HG03175 (cell line): ENCODE data around the gene HAPLN2.
"Not testable (repeated sequence)": the region's sequence is repeated elsewhere in the genome, so short reads cannot be mapped to it uniquely, and the experiment has no call there.

ENCODE experiments used
- ATAC-seq: cut with Tn5 transposase; IDR thresholded peaks from one replicate; pipeline ENCODE4 v1.9.1; 2021; ENCODE audit warnings: mild to moderate bottlenecking, moderate library complexity; ENCODE audit not compliant: unreplicated experiment

Gene HAPLN2

DNA sequence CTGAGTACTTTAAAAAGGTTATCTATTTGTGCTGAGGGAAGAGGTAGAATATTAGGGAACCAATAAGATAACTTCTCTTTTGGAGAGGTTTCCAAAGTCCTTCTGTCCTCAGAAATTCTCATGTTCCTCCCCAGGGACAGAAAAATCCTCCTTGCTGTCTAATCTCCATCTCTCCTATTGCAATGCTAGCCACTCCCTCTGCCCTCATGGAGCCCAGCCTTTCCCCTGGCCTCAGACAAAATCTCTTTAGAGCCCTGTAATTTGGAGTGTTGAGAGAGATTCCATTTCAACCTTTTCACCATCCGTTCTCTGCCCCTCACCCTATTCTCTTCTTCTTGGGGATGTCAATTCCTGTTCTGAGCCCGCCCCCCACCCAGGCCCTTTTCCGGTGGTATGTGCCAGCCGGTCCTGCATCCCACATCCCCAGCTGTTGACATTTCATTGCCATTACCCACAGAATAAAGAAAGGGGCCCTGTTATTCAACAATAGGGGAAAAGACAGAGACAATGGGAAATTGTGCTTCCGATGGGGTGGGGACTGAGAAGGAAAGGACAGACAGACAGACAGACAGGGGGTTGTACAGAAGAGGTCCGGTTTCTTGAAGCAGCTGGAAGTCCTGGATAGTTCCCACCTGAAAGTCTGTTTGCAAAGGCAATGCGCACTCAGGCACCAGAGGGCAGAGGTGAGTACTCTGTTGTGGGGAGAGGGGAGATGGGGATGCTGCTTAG lies at the start of gene HAPLN2:
Gene HAPLN2, plus strand, starts transcription at position 563 of the 729 bp plus-strand sequence. CDS start 4,076 bp downstream, outside the sequence.
- ATAC-seq = no peak

- ATAC-seq = no peak
These were observed 47.9 kb upstream of the HAPLN2 start for GRCh38 chr1:156571261-156571852.

GRCh38 chr1:156571919-156572662 lies 47.1 kb upstream of the HAPLN2 start, which contains the start of gene IQGAP3:
IQGAP3 (minus strand) TSS chr1:156572565; CDS start chr1:156572529, 36 bp downstream.
- ATAC-seq = peak; percentile 74

DNA sequence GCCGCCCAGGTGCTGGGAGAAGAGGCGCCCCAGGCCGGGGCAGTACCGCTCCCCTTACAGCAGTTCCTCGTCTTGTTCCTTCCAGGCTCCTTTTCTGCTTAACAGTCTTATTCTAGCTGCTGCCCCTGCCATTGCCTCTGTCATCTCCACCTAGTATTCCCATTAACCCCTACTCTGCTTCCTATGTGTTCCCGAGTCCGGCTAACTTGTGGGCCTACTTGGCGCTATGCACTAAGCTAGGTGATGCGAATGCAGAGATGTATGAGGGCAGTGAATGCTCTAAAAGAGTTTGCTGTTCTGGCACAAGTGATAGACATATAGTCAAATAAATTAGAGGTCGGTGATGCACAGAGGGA lies 46.6 kb upstream of the HAPLN2 start:
- no peak for ATAC-seq

DNA sequence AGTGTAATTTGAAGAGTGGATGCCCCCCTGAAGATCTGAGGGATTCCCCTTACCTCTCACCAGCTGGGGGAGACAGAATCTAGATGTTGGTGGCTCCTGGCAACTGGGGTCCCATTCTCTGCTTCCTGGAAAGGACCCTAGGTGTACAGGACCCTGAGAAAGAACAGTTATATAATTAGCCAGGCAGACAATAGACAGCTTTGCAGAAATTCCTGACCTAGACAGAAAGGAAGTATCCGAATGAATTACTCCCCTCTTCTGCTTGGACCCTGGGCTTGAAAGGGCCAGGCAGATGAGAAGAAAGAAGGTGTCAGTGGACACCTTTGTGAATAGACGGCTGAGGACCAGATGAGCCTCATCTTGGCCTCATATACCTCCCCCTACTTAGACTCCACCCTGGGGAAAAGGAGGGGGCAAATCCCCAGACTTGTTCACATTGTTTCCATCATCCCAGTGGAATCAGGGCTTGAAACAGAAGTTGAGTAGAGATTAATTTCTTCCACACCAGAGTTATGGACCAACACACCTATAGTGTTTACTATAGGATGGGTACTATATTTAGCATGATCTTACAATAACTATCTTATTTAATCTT lies 45.1 kb upstream of the HAPLN2 start:
- ATAC-seq = no peak

GRCh38 chr1:156577550-156577949 lies 41.7 kb upstream of the HAPLN2 start:
- no peak for ATAC-seq

GRCh38 chr1:156578055-156578454 lies 41.2 kb upstream of the HAPLN2 start:
- no peak for ATAC-seq

DNA sequence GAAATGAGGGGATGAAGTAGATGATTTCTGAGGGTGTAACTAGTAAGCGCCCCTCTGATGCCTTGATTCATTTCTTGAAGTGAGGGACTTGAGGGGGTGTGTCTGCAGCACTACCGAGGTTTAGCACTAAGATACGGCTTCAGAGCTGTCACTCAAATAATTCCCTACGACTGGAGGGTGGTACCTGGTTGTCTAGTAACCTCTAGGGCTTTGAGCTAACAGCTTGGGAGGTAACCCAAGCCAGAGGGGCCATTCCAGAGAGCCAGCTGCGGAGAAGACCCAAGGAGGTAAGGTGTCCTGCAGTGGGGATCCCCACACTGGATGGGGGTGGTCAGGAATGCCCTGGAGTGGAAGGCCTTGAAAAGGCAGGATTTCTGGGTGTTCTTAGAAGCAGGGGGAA lies 39.7 kb upstream of the HAPLN2 start, which contains the start of gene TTC24:
Gene TTC24, plus strand, starts transcription at position 252 of the 400 bp plus-strand sequence. CDS start 1,642 bp downstream, outside the sequence.
- ATAC-seq = no peak

- ATAC-seq = no peak
These were observed 37.4 kb upstream of the HAPLN2 start for GRCh38 chr1:156581661-156582387.

DNA sequence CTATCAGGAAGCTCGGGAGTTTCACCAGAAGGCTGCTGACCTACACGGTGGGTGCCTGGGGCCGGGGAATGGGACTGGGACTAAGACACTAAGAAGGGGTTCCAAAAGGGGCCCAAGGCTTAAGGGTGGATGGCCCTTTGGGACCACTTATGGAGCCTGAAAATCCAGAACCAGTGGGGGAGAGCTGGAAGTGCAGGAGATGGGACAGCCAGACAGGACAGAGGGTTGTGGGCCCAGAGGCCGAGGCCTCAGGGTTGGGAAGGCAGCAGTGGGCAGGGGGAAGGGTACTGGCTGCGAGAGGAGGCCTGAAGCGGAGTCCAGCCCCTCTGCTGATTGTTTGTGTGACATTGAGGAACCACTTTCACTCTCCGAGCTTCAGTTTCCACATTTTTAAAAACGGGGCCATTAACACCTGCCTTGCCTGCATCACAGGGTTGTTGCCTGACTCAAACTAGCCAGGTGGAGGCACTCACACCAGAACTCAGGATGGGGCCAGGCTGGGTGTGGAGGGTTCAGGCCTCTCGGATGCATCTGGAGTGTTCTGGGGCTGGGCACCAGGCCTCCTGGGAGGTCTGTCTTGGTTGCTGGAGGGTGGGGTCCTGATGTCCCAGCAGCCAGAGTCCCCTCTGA lies 36.7 kb upstream of the HAPLN2 start:
- no peak for ATAC-seq

GRCh38 chr1:156583821-156584622 lies 35.2 kb upstream of the HAPLN2 start:
- ATAC-seq = no peak

- no peak for ATAC-seq
These were observed 34.4 kb upstream of the HAPLN2 start for GRCh38 chr1:156584813-156585212.

DNA sequence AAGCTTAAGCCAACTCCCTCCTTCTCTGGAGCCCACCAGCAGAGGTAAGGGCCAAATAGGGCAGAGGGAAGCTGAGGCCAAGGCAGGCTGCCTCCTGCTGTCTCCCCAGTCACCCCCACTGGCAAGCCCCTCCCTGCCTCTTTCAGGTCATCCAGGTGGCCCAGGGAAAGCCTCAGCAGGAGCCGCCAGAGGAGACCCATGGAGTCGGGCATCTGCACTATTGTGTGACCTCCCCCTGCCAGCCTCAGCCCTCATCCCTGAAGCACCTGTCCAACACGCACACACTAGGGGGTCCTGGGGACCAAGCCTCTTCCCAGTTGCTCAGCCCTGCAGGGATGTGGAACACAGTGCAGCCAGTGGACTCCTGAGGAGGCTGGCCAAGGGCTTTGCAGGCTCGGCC lies 32.9 kb upstream of the HAPLN2 start:
- no peak for ATAC-seq

DNA sequence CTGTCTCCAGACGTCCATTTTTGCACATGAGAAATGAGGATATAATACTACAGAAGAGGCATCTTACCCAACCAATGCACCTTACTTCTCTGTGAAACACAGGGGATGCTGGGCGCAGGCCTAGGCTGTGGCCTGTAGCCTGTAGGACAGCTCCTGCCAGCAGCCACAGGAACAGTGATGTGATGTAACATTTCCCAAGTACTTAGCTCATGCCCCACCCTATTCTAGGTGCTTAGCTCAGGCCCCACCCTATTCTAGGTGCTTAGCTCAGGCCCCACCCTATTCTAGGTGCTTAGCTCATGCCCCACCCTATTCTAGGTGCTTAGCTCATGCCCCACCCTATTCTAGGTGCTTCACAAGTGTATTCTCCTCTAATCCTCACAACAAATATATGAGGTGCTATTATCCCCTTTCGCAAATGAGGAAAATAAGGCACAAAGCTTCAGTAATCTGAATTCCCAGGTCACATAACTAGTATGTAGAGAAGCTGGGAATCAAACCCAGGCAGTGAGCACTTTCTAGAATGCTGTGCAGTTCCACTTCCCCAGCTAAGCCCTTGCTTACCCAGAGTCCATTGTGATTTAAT lies 32.2 kb upstream of the HAPLN2 start:
- ATAC-seq = no peak

DNA sequence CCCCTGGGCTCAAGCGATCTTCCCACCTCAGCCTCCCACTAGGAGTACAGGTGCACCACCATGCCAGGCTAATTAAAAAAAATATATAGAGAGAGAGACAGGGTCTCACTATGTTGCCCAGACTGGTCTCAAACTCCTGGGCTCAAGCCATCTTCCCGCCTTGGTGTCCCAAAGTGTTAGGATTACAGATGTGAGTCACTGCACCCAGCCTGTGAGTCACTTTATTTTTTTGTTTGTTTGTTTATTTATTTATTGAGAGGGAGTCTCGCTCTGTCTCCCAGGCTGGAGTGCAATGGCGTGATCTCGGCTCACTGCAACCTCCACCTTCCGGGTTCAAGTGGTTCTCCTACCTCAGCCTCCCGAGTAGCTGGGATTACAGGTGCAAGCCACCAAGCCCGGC lies 31.3 kb upstream of the HAPLN2 start:
- ATAC-seq = not testable (repeated sequence)

GRCh38 chr1:156589546-156589945 lies 29.7 kb upstream of the HAPLN2 start:
- ATAC-seq = no peak

DNA sequence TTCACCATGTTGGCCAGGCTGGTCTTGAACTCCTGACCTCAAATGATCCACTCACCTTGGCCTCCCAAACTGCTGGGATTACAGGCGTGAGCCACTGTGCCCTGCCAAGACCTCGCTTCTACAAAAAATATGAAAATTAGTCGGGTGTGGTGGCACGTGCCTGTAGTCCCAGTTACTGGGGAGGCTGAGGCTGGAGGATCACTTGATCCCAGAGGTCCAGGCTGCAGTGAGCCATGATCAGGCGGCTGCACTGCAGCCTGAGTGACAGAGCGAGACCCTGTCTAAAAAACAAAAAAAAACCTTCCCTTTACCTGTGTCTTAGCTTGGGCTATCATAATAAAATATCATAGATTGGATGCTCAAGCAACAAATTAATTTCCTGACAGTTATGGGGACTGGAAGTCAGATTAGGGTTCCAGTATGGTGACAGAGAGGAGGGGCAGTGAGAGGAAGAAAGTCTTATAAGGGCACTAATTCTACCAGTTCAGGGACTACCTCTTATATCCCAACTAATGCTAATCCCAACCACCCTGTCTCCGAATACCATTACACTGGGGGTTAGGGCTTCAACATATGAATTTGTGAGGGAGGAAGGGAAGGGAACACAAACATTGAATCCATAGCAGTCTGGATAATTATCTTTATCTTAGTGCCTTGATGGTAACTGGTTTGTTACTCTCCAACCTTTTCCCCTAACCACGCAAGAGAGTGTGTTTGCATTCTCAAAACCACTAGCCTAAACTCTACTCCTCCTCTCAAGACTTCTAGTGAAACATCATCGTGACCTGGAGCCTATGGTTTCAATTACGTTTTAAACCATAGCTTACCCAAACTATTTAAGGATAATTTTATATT lies 28.7 kb upstream of the HAPLN2 start:
- ATAC-seq = no peak

GRCh38 chr1:156591181-156591431 lies 28.1 kb upstream of the HAPLN2 start:
- ATAC-seq = peak; percentile 20
